ENCODE data around the gene ITGA8.

DNA sequence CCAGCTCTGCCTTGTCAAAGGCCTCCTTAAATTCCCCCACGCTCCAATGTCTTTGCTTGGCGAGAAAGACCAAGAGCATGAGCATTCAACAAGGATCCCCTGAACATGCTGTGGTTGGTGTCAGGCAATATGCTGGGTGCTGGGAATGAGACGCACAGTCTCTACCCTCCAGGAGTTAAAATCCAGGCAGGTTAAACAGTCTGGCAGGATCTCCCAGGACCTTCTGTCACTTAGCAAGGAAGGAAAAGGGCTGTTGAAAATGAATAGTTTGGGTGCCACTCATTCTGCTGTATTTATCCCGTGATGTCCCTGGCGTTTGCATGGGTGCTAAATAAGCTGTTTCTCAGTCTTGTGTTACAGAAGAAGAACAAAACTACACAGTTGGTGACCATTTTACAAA is 21.9 kb upstream of the ITGA8 start:
- TF ChIP-seq POLR2A (IDR thresholded peaks at IDR 0.05), result no peak
- TF ChIP-seq, protein P1, sequence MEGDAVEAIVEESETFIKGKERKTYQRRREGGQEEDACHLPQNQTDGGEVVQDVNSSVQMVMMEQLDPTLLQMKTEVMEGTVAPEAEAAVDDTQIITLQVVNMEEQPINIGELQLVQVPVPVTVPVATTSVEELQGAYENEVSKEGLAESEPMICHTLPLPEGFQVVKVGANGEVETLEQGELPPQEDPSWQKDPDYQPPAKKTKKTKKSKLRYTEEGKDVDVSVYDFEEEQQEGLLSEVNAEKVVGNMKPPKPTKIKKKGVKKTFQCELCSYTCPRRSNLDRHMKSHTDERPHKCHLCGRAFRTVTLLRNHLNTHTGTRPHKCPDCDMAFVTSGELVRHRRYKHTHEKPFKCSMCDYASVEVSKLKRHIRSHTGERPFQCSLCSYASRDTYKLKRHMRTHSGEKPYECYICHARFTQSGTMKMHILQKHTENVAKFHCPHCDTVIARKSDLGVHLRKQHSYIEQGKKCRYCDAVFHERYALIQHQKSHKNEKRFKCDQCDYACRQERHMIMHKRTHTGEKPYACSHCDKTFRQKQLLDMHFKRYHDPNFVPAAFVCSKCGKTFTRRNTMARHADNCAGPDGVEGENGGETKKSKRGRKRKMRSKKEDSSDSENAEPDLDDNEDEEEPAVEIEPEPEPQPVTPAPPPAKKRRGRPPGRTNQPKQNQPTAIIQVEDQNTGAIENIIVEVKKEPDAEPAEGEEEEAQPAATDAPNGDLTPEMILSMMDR (IDR thresholded peaks at IDR 0.05), result no peak
- no peak for TF ChIP-seq EP300 (IDR thresholded peaks at IDR 0.05)

Measured in ovary (tissue), 3 donors.